ENCODE measurements around the gene P2RX4. TPM values are rescaled to one million over a fixed set of nuclear protein-coding genes. Genes with fewer than 3 reads are reported as not detected.
"Not testable (repeated sequence)": the region's sequence is repeated elsewhere in the genome, so short reads cannot be mapped to it uniquely, and the experiment has no call there.

The P2RX4 gene
- polyA plus RNA-seq, 1 donor = 91.9 TPM

- WGBS (ENCODE audit: insufficient coverage, low lambda C conversion rate) = no CpG with 5 or more reads among the region's 24 CpGs
- Histone ChIP-seq H3K27me3 (ENCODE audit: control insufficient read depth, insufficient read depth, low read length) (no peaks in the 10 kb centered on the region), H3K4me1 (ENCODE audit: control insufficient read depth, insufficient read depth, low read length) (peaks cover 42% of the 10 kb centered on the region), H3K9me3 (ENCODE audit: control insufficient read depth, low read depth, low read length) (peaks cover 6% of the 10 kb centered on the region), H3K36me3 (ENCODE audit: control insufficient read depth, insufficient read depth, low read length) (peaks cover 50% of the 10 kb centered on the region), H3K4me3 (ENCODE audit: low read length) (no peak overlapping the region), H3K27ac (ENCODE audit: low read length) (peak overlapping the region; percentile 84)
- peak; percentile 77 to 91 for DNase-seq
Measured at GRCh38 chr12:121228919-121229665, 19.2 kb downstream of the P2RX4 start.

DNA sequence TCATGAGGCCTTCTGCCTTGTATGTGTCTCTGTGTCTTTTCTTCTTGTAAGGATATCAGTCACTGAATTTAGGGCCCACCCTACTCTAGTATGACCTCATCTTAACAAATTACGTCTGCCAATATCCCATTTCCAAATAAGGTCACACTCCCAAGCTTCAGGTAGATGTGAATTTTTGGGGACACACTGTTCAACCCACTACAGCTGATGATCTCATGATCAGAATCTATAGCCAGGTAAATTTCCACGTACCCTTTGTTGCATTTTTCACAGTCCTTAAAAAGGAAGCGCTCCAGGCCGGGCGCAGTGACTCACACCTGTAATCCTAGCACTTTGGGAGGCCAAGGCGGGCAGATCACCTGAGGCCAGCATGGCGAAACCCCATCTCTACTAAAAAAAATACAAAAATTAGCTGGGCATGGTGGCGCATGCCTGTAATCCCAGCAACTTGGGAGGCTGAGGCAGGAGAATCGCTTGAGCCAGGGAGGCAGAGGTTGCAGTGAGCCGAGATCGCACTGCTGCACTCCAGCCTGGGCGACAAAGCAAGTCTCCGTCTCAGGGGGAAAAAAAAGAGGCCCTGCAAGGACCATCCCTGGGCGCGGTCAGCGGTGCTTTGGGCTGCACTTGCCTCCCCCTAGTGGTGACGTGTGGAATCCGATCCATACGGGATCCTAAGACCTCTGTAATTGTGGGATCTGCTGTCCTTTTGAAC lies 20.1 kb downstream of the P2RX4 start:
- H3K4me3 ChIP-seq (ENCODE audit: low read length); H3K9me3 ChIP-seq (ENCODE audit: control insufficient read depth, low read depth, low read length); H3K27me3 ChIP-seq (ENCODE audit: control insufficient read depth, insufficient read depth, low read length): not testable (repeated sequence)
- Histone ChIP-seq H3K4me1 (ENCODE audit: control insufficient read depth, insufficient read depth, low read length) (peaks cover 42% of the 10 kb centered on the region), H3K36me3 (ENCODE audit: control insufficient read depth, insufficient read depth, low read length) (peaks cover 51% of the 10 kb centered on the region), H3K27ac (ENCODE audit: low read length) (peak overlapping the region; percentile 84)
- DNase-seq = peak; percentile 84 to 88
- 67% methylated on average over 1 of the region's 19 CpGs for WGBS (ENCODE audit: insufficient coverage, low lambda C conversion rate)

- H3K4me3 ChIP-seq (ENCODE audit: low read length) = no peak overlapping the region
- DNase-seq = no peak
- peaks cover 6% of the 10 kb centered on the region for H3K9me3 ChIP-seq (ENCODE audit: control insufficient read depth, low read depth, low read length)
- H3K36me3 ChIP-seq (ENCODE audit: control insufficient read depth, insufficient read depth, low read length) = peaks cover 55% of the 10 kb centered on the region
- no CpG with 5 or more reads among the region's 12 CpGs for WGBS (ENCODE audit: insufficient coverage, low lambda C conversion rate)
- peak overlapping the region; percentile 84 for H3K27ac ChIP-seq (ENCODE audit: low read length)
- no peaks in the 10 kb centered on the region for H3K27me3 ChIP-seq (ENCODE audit: control insufficient read depth, insufficient read depth, low read length)
- peaks cover 42% of the 10 kb centered on the region for H3K4me1 ChIP-seq (ENCODE audit: control insufficient read depth, insufficient read depth, low read length)
Measured at GRCh38 chr12:121230538-121230907, 20.6 kb downstream of the P2RX4 start.

DNA sequence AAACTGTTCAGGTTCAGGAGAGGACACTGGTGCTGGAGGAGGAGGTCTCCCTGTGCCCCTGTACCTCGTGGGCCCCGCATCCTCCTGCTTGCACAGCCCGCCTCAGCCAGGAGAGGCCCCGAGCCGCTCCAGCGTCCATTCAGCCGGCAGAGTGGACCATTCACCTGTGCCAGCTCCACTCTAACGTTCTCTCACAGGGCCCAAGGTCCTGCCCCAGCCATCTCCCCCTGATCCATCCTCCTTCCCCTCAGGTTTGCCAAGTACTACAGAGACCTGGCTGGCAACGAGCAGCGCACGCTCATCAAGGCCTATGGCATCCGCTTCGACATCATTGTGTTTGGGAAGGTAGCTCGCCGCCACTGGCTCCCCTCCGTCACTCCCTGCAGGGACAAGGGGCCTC lies 22.2 kb downstream of the P2RX4 start:
- WGBS (ENCODE audit: insufficient coverage, low lambda C conversion rate) = no CpG with 5 or more reads among the region's 16 CpGs
- peaks cover 60% of the 10 kb centered on the region for H3K36me3 ChIP-seq (ENCODE audit: control insufficient read depth, insufficient read depth, low read length)
- no peak overlapping the region for H3K4me3 ChIP-seq (ENCODE audit: low read length)
- DNase-seq = no peak
- no peak overlapping the region for H3K27ac ChIP-seq (ENCODE audit: low read length)
- H3K9me3 ChIP-seq (ENCODE audit: control insufficient read depth, low read depth, low read length) = peaks cover 6% of the 10 kb centered on the region
- H3K4me1 ChIP-seq (ENCODE audit: control insufficient read depth, insufficient read depth, low read length) = peaks cover 49% of the 10 kb centered on the region
- no peaks in the 10 kb centered on the region for H3K27me3 ChIP-seq (ENCODE audit: control insufficient read depth, insufficient read depth, low read length)

DNA sequence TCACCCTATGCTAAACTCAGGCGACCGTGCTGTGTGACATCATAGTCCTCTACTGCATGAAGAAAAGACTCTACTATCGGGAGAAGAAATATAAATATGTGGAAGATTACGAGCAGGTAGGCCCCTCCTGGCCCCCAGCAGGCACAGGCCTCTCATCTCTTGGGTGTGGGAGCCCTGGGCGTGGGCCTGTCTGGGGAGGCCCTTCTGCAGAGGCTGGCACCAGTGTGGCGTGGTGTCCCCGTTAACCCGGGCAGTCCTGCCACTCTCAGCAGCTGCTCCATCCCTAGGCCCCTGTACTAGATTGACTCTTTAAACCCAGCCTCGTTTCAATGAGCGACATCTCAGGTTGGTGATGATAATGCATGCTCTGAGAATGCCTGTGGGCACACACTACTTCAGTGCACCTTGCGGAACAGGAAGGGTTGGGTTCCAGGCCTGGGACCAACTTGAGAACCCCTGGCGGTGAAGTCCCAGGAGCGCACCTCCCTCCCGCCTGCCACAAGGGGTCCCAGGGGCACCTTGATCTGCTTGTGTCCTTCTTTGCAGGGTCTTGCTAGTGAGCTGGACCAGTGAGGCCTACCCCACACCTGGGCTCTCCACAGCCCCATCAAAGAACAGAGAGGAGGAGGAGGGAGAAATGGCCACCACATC lies 23.2 kb downstream of the P2RX4 start:
- DNase-seq = no peak
- Histone ChIP-seq H3K27ac (ENCODE audit: low read length) (no peak overlapping the region), H3K4me3 (ENCODE audit: low read length) (no peak overlapping the region), H3K36me3 (ENCODE audit: control insufficient read depth, insufficient read depth, low read length) (peaks cover 60% of the 10 kb centered on the region), H3K4me1 (ENCODE audit: control insufficient read depth, insufficient read depth, low read length) (peaks cover 45% of the 10 kb centered on the region), H3K9me3 (ENCODE audit: control insufficient read depth, low read depth, low read length) (peaks cover 6% of the 10 kb centered on the region), H3K27me3 (ENCODE audit: control insufficient read depth, insufficient read depth, low read length) (no peaks in the 10 kb centered on the region)
- WGBS (ENCODE audit: insufficient coverage, low lambda C conversion rate) = no CpG with 5 or more reads among the region's 14 CpGs

DNA sequence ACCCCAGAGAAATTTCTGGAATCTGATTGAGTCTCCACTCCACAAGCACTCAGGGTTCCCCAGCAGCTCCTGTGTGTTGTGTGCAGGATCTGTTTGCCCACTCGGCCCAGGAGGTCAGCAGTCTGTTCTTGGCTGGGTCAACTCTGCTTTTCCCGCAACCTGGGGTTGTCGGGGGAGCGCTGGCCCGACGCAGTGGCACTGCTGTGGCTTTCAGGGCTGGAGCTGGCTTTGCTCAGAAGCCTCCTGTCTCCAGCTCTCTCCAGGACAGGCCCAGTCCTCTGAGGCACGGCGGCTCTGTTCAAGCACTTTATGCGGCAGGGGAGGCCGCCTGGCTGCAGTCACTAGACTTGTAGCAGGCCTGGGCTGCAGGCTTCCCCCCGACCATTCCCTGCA lies 23.7 kb downstream of the P2RX4 start:
- H3K36me3 ChIP-seq (ENCODE audit: control insufficient read depth, insufficient read depth, low read length) = peaks cover 57% of the 10 kb centered on the region
- H3K27ac ChIP-seq (ENCODE audit: low read length) = no peak overlapping the region
- no peak overlapping the region for H3K4me3 ChIP-seq (ENCODE audit: low read length)
- H3K9me3 ChIP-seq (ENCODE audit: control insufficient read depth, low read depth, low read length) = peaks cover 6% of the 10 kb centered on the region
- no CpG with 5 or more reads among the region's 11 CpGs for WGBS (ENCODE audit: insufficient coverage, low lambda C conversion rate)
- DNase-seq = no peak
- H3K4me1 ChIP-seq (ENCODE audit: control insufficient read depth, insufficient read depth, low read length) = peaks cover 45% of the 10 kb centered on the region
- H3K27me3 ChIP-seq (ENCODE audit: control insufficient read depth, insufficient read depth, low read length) = no peaks in the 10 kb centered on the region

DNA sequence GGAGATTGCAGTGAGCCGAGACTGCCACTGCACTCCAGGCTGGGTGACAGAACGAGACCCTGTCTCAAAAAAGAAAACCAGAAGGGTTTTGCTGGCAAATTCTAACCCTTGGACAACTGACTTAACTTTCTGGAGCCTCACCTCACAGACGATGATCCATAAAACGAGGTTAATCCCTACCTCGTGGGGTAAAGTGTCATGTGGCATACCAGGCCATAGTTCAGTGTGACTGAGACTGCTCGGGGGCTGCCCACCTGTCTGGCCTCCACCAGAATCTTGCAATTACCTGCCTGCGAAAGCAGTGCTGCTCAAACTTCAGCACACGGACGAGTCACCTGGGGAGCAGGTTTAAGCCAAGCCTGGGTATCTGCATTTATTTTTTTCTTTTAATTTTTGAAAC lies 26.8 kb downstream of the P2RX4 start:
- no peaks in the 10 kb centered on the region for H3K27me3 ChIP-seq (ENCODE audit: control insufficient read depth, insufficient read depth, low read length)
- DNase-seq = peak; percentile 86 to 94
- H3K27ac ChIP-seq (ENCODE audit: low read length) = peak overlapping the region; percentile 85
- H3K9me3 ChIP-seq (ENCODE audit: control insufficient read depth, low read depth, low read length) = peaks cover 5% of the 10 kb centered on the region
- peaks cover 35% of the 10 kb centered on the region for H3K4me1 ChIP-seq (ENCODE audit: control insufficient read depth, insufficient read depth, low read length)
- WGBS (ENCODE audit: insufficient coverage, low lambda C conversion rate) = no CpG with 5 or more reads among the region's 9 CpGs
- H3K4me3 ChIP-seq (ENCODE audit: low read length) = no peak overlapping the region
- peaks cover 53% of the 10 kb centered on the region for H3K36me3 ChIP-seq (ENCODE audit: control insufficient read depth, insufficient read depth, low read length)

GRCh38 chr12:121237415-121237814 lies 27.5 kb downstream of the P2RX4 start:
- Histone ChIP-seq H3K27ac (ENCODE audit: low read length) (peak overlapping the region; percentile 85), H3K36me3 (ENCODE audit: control insufficient read depth, insufficient read depth, low read length) (peaks cover 49% of the 10 kb centered on the region), H3K27me3 (ENCODE audit: control insufficient read depth, insufficient read depth, low read length) (no peaks in the 10 kb centered on the region), H3K4me1 (ENCODE audit: control insufficient read depth, insufficient read depth, low read length) (peaks cover 35% of the 10 kb centered on the region), H3K4me3 (ENCODE audit: low read length) (no peak overlapping the region), H3K9me3 (ENCODE audit: control insufficient read depth, low read depth, low read length) (peaks cover 5% of the 10 kb centered on the region)
- DNase-seq = no peak
- WGBS (ENCODE audit: insufficient coverage, low lambda C conversion rate) = no CpG with 5 or more reads among the region's 8 CpGs

DNA sequence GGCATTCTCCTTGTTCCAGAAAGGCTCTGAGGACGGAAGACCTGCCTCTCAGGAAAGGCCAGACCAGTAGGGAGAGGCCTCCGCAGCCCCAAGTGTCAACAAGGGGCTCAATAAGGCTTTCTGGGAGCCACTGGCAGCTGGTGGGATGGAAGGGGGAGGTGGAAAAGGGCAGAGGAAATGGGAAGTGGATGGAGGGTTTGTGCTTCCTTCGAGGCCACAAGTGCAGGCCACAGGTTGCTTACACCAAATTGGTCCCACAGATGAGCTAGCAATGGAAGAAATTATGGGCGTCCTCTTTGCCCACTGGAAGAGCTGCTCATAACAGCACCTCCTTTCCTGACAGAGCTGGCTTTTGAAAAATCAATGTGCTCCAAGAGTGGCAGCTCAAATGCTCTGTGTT lies 28.2 kb downstream of the P2RX4 start:
- WGBS (ENCODE audit: insufficient coverage, low lambda C conversion rate) = 80% methylated on average over 1 of the region's 4 CpGs
- Histone ChIP-seq H3K27me3 (ENCODE audit: control insufficient read depth, insufficient read depth, low read length) (no peaks in the 10 kb centered on the region), H3K27ac (ENCODE audit: low read length) (peak overlapping the region; percentile 85), H3K36me3 (ENCODE audit: control insufficient read depth, insufficient read depth, low read length) (peaks cover 44% of the 10 kb centered on the region), H3K9me3 (ENCODE audit: control insufficient read depth, low read depth, low read length) (peaks cover 5% of the 10 kb centered on the region), H3K4me3 (ENCODE audit: low read length) (no peak overlapping the region), H3K4me1 (ENCODE audit: control insufficient read depth, insufficient read depth, low read length) (peaks cover 35% of the 10 kb centered on the region)
- DNase-seq = no peak

DNA sequence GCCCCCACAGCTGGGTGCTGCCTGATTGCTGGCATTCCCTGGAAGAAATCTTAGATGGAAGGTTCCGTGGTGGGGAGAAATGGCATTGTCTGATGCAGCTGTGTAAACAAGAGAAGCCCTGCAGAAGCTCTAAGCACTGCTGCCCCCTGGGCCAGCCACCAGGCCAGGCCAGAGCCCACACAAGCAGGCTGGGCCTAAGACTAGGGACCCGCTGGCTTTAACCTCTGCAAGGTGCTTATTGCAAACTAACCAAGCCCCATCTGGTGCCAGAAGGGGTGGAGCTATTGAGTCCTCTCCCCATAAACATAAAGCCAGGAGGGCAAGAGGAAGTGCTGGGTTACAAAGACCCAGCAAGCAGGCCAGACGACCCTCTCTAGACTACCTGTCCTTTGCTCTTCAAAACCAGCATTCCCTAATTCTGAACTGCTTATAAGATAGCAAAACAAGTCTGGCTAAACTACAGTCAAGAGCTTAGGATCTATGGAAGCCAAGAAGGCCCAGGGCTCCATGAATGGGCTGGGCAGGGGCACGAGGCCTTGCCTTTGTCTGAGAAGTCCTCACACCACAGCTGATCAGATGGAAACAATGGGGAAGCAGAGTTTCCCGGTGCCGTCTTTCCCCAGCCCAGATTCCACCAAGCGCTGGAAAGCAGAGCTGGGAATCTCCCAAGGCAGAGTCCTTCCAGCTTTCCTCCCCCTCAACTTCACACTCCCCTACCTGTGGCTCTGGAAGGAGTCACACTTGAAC lies 28.8 kb downstream of the P2RX4 start:
- DNase-seq = peak in 1 of 2 donors; percentile 47
- H3K36me3 ChIP-seq (ENCODE audit: control insufficient read depth, insufficient read depth, low read length) = peaks cover 42% of the 10 kb centered on the region
- peaks cover 35% of the 10 kb centered on the region for H3K4me1 ChIP-seq (ENCODE audit: control insufficient read depth, insufficient read depth, low read length)
- H3K9me3 ChIP-seq (ENCODE audit: control insufficient read depth, low read depth, low read length) = peaks cover 5% of the 10 kb centered on the region
- H3K27me3 ChIP-seq (ENCODE audit: control insufficient read depth, insufficient read depth, low read length) = no peaks in the 10 kb centered on the region
- peak overlapping the region; percentile 61 for H3K27ac ChIP-seq (ENCODE audit: low read length)
- H3K4me3 ChIP-seq (ENCODE audit: low read length) = no peak overlapping the region
- WGBS (ENCODE audit: insufficient coverage, low lambda C conversion rate) = no CpG with 5 or more reads among the region's 7 CpGs
